EH (cell line): Measurements from ENCODE around the gene IARS2.
"Not testable (repeated sequence)": the region's sequence is repeated elsewhere in the genome, so short reads cannot be mapped to it uniquely, and the experiment has no call there.

Experiments used
- DNase-seq: peaks from one replicate; pipeline ENCODE4 v3.0.0-alpha.2; 2015; ENCODE audit warnings: low read depth

Gene IARS2

GRCh38 chr1:220094016-220094911 lies at the start of gene IARS2:
Gene IARS2, plus strand, starts transcription at chr1:220094132. Its CDS starts 85 bp downstream, at chr1:220094217.
- DNase-seq, result peak; percentile 85

DNA sequence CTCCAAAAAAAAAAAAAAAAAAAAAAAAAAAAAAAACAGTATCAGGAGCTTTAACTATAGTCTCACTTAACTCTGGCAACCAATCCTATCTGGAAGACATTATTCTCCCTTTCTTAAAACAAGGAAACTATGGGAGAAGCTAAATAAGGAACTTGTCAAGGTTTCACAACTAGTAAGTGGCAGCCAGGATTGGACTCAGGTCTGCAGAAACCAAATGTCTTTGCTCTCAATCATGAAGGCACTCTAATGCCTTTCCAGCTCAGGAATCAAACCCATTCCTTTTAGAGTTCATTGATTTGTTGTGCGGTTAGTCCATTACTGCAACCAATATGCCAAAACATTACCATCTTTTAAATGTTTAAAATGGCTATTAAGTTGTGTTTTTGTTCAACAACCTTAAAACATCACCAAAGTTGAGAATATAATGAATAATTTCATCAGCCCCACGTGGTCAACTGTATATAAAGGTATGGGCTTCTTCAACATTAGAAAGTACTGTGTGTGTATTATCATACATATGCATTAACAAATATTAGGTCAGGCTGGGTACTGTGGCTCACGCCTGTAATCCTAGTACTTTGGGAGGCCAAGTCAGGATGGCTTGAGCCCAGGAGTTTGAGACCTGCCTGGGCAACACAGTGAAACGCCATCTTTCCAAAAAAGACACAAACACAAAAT lies 49.1 kb upstream of the IARS2 start:
- DNase-seq, result no peak

DNA sequence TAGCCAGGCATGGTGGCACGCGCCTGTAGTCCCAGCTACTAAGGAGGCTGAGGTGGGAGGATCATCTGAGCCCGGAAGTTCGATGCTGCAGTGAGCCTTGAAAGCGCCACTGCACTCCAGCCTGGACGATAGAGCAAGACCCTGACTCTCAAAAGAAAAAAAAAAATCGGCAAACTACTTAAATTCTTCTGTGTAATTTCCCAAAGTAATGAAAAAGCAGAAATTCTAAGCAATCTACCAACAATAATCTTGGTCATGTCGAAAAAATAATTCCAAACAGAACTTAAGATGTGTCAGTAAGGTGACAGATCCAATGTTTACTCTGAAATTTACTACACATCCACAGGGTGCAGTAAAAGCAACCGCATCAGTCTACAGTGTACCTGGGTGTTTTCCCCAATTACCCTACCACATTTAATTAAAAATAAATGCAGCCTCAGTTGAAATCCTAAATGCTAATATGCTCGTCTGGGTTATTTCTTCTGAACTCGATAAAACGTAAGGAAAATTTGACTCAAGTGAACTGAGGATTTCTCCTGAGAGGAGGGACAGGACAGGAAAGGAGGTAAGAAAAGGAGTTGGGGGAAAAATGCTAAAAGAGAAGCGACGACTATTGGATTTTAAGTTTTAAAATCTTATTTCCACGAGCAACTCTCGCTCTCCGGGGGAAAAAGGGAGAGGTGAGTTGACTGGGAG lies 48.4 kb upstream of the IARS2 start:
- DNase-seq, result no peak

DNA sequence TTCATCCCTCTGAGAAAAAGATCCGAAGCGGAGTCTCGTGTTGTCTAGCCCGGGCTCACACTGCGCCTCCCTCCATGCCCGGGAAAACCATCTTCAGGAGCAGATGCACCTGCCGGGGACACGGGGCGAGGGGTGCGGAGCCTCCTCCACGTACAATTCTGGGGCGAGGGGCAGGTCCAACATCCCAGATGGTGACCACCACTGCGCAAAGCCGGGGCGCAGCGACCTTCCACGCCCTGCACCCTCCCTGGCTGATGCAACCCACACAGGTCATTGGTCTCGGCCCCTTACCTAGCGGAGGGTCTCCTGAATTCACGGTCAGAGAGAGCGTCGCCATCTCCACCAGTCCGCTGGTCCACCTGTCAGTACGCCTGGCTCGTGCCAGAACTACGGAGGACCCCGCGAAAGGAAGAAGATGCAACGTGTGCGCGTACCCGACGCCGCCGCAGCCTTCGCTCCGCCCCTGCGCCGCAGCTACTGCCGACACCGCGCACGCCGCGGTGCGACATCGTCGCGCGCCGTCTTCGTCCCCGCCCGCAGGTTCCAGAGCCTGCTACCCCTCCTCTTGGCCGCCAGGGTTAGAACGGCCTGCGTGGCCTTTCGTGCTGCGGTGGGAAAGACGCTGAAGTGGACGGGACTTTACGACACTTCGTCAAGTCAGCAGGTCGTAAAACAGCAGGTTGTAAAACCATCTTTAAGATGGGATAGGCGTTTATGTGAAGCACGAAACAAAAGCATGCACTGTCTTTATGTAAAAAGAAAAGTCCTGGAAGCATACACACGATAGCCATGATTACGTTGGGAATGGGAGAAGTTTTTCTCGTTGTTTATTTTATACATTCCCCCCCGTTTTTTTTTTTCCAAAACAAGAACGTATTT lies 47.6 kb upstream of the IARS2 start, which contains the start of gene EPRS1:
Gene EPRS1, minus strand, starts transcription at position 454 of the 879 bp plus-strand sequence. Its CDS starts 117 bp downstream, at position 337.
- peak; percentile 98 for DNase-seq

DNA sequence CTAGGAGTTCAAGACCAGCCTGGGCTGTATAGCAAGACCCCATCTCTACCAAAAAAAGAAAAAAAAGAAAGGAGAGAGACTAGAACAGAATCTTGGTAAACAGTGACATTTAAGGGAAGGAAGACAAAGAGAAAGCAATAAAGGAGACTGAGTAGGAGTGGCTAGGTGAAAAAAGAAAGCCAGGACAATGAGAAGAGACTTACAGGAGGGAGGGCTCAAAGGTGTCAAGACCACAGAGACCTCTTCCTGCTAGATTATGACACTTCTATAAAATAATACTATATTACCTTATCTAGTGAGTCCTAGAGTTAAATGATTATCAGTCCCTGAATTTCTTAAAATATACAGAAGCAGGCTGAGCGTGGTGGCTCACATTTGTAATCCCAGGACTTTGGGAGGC lies 37.6 kb upstream of the IARS2 start:
- DNase-seq, result no peak

GRCh38 chr1:220060876-220061275 lies 33.1 kb upstream of the IARS2 start:
- no peak for DNase-seq

DNA sequence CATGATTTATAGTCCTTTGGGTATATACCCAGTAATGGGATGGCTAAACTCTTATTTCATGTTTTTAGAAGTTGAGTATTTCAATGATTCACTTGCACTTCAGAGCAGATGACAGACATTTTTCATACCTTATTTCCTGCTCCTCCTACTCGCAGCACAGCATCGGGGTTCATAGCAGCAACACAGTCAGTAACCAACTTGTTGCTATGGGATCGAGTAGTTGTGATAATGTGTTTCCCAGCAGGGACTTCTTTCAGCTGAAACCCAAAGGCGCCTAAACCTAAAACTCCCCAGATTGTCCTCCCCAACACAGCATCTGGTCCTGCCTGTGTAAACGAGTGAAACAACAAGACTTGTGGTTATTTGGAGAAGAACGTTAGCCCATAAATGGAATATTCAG lies 31.3 kb upstream of the IARS2 start:
- no peak for DNase-seq

DNA sequence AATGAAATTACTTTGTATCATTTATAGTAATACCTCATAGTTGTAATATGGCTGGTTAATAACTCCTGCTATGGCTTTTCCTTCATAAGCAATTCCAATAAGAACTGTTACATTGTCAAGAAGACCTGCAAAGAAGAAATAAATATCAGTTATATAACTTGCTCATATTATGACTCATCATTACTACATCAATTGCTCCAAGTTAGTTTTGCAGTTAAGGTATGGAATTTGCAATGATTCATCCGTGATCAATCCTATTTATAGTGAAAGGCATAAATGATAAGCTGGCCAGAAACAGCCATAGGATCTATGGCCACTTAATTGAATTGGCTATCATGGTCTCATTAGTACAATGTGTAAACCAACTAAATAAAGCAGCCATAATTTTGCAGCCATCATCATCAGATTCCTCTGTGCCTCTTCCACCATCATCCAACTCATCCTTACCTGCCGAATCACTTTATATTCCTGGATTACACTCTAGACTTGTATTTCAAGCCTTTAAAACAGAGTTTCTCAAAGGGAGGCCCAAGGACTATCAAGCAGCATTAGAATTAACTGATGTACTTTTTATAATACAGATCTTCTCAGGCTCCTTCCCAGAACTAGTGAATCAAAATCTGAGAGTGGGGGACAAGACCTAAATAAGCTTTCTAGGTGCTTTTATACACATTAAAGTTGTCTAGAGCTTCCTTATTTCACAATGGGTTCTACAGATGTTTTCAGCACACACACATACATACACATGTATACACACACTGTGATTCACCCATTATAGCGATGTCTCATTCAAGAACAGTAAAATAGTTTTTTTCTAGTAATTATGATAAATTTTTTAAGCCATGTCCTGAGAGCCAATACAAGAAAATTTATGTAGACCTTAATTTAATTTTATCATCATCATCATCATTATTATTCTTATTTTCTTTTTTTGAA lies 26.4 kb upstream of the IARS2 start:
- DNase-seq, result no peak

GRCh38 chr1:220076861-220077762 lies 16.8 kb upstream of the IARS2 start:
- DNase-seq, result no peak

GRCh38 chr1:220077887-220078286 lies 16.0 kb upstream of the IARS2 start:
- no peak for DNase-seq

DNA sequence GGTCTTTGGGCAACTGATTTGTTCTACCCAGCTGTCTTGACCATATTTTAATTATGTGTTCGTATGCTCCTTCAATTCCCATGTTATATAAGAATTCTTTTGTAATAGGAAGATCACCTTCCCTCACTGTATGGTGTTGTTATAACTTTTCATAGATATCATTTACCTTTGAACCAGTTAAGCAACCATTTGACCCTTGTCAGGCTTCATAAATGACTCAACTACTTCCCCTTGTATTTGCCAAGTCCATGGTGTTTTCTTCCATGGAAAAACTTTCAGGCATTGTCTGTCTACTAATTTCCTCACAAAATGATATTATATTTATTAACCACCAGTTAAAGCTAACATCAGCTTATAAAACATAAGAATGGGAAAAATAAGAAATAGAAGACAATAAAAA lies 9.5 kb upstream of the IARS2 start:
- DNase-seq, result no peak

DNA sequence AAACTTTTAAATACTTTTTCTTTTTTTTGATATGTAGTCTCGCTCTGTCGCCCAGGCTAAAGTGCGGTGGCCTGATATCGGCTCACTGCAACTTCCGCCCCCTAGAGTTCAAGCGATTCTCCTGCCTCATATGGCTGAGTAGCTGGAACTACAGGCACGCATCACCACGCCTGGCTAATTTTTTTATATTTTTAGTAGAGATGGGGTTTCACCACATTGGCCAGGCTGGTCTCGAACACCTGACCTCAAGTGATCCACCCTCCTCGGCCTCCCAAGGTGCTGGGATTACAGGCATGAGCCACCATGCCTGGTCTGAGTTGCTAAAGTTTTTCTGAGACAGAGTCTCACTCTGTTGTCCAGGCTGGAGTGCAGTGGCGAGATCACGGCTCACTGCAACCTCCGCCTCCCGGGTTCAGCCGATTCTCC lies 7.7 kb upstream of the IARS2 start:
- DNase-seq, result not testable (repeated sequence)

DNA sequence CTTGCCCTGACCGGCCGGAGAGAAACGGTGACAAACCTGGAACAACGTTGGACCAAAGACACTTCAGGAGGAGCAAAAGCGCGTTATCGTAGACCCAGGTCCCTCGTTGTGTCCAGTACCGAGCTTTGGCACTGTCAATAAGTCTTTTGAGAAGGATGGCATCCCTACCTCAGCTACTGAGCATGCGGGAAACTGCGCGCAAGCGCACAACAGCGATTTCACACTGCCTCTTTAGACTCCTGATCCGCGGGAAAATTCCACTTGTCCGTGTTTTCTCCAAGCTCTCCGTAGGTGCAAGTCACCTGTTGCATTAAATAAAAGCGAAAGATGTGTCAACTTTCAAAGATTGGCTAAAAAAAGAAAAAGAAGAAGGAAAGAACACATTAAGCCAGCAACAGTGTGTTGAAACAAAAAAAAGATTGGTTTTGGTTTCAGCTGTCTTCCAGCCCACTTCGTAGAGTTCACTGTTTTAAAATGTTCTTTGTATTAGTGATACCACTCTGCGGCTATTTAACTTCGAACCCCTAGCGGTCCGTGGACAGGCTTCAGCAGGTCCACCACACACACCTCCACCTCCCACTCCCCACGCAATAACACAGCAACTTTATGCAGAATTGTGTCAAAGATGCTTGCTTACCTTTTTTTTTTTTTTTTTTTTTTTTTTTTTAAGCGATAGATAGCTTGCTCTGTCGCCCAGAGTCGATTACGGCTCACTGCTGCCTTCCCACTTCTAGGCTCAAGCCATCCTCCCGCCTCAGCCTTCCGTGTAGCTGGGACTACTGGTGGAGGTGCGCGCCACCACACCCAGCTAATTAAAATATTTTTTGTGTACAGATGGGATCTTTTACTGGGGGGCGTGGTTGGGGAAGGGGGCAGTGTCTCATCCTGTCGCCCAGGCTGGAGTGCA lies 4.0 kb upstream of the IARS2 start, which contains the start of gene BPNT1:
Gene BPNT1, minus strand, starts transcription at position 139 of the 907 bp plus-strand sequence. CDS start 9,942 bp downstream, outside the sequence.
- DNase-seq, result peak; percentile 92

- DNase-seq, result no peak
Observed at GRCh38 chr1:220092694-220093093, 1.2 kb upstream of the IARS2 start.

DNA sequence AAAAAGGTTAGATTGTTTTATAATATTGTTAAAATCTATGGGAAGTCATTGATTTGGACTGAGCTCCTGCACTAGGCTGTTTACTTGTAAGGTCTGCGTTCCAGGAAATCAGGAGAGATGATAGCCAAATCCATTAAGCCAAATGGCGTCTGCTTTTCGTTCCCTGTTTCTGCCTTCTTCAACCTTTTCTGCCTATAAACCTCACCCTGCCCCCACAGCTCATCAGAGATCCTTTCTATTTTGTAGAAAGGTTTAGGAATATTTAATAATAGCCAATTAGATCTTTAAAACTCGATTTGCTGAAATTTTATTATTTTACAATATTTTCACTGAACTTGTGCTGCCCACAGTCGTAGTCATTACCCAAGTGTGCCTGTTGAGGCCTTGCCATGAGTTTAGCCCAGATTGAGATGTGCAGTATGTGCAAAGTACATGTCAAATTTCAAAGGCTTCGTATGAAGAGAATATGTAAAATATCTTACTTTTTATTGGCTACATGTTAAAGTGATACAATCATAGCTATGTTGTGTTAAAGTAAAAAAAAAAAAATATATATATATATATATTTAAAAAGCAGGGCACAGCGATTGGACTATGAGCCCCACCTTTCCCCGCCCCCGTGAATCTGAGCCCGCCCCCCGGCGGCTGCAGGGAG lies 444 bp upstream of the IARS2 start:
- no peak for DNase-seq

DNA sequence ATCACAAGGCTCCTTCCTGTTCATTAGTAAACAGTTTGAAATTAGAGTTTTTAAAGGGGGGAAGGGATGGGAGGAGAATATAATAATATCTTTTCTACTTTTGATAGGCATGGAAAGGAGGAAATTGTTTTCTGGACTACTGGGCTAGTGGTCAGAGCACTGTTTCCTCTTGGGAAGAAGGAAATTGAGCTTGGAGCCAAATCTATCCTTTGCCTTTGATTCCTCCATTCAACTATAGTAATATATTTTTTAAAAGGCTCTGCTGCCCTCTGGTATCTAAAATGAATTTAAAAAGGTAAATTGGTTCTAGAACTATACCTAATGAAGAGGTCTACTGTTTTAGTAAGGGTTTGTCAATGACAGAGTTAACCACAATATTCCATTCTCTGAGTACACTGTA lies 5.9 kb downstream of the IARS2 start:
- DNase-seq, result no peak

DNA sequence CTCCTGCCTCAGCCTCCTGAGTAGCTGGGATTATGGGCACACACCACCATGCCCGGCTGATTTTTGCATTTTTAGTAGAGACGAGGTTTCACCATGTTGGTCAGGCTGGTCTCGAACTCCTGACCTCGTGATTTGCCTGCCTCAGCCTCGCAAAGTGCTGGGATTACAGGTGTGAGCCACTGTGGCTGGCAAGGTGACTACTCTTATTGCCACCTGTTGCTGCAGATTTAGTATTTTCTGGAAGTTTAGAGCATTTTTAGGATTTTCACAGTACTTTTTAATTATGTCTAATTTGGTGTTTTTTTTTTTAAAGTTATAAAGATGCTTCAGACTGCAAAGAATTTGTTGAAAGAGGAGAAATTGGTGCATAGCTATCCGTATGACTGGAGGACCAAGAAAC lies 16.5 kb downstream of the IARS2 start:
- not testable (repeated sequence) for DNase-seq

- DNase-seq, result not testable (repeated sequence)
Observed at GRCh38 chr1:220112600-220112999, 18.7 kb downstream of the IARS2 start.
